ENCODE measurements around the gene IMMP2L. TPM values are rescaled to one million over a fixed set of nuclear protein-coding genes. Genes with fewer than 3 reads are reported as not detected.
A peak's percentile ranks its signal among the peaks of the same experiment; 100 is the strongest.
"Not testable (repeated sequence)": the region's sequence is repeated elsewhere in the genome, so short reads cannot be mapped to it uniquely, and the experiment has no call there.

IMMP2L gene
- 12.8 and 21.5 TPM in 2 replicates for total RNA-seq (ENCODE audit: low replicate concordance)

- TF ChIP-seq CTCF (IDR thresholded peaks at IDR 0.05), result peak; percentile 58
- no peak for TF ChIP-seq EZH2 (IDR thresholded peaks at IDR 0.05)
- TF ChIP-seq EZH2phosphoT487 (IDR thresholded peaks at IDR 0.05), result no peak
- H3K27me3 ChIP-seq, result no peaks in the 10 kb centered on the region
- H3K27me3 Mint-ChIP-seq (ENCODE audit: insufficient read depth, low read depth), result no peaks in the 10 kb centered on the region
- no peak within 1 kb of the TSS for H3K27ac Mint-ChIP-seq
- peak; percentile 91 for DNase-seq (ENCODE audit: low spot score)
- no peak within 1 kb of the TSS for H3K27ac ChIP-seq
- H3K36me3 ChIP-seq, result no peaks in the 10 kb centered on the region
- peak within 1 kb of the TSS; percentile 78 for H3K4me2 ChIP-seq
- H3K79me2 ChIP-seq (ENCODE audit: low read depth), result no peaks in the 10 kb centered on the region
- H3K4me3 ChIP-seq, result peak within 1 kb of the TSS; percentile 69
- no peaks in the 10 kb centered on the region for H4K20me1 ChIP-seq (ENCODE audit: low read depth)
- no peaks in the 10 kb centered on the region for H3K9me3 Mint-ChIP-seq
- H3K9me3 ChIP-seq (ENCODE audit: low read depth), result no peaks in the 10 kb centered on the region
- peaks cover 13% of the 10 kb centered on the region for H3F3A ChIP-seq (ENCODE audit: low read depth)
- H3K4me1 ChIP-seq, result peaks cover 16% of the 10 kb centered on the region
- H3K4me1 Mint-ChIP-seq, result peaks cover 16% of the 10 kb centered on the region
- H3K4me3 Mint-ChIP-seq, result peak within 1 kb of the TSS; percentile 88
- peak within 1 kb of the TSS; percentile 44 for H3K9ac ChIP-seq
- peaks cover 5% of the 10 kb centered on the region for H3K36me3 Mint-ChIP-seq
- H2AFZ ChIP-seq (replicated peaks), result peak within 1 kb of the TSS; percentile 89
These were observed at the start of gene IMMP2L for GRCh38 chr7:111561904-111562732. Gene IMMP2L (minus strand): TSS chr7:111562492.

- not testable (repeated sequence) for H3K27ac ChIP-seq; H3K27me3 Mint-ChIP-seq (ENCODE audit: insufficient read depth, low read depth); DNase-seq (ENCODE audit: low spot score); H2AFZ ChIP-seq (replicated peaks); H4K20me1 ChIP-seq (ENCODE audit: low read depth); H3K9me3 ChIP-seq (ENCODE audit: low read depth); H3K36me3 ChIP-seq; H3K4me1 Mint-ChIP-seq; H3K9ac ChIP-seq; H3K4me3 Mint-ChIP-seq; H3K79me2 ChIP-seq (ENCODE audit: low read depth); H3K4me2 ChIP-seq; H3F3A ChIP-seq (ENCODE audit: low read depth); H3K4me3 ChIP-seq; H3K27me3 ChIP-seq; H3K36me3 Mint-ChIP-seq; H3K27ac Mint-ChIP-seq
- peaks cover 12% of the 10 kb centered on the region for H3K9me3 Mint-ChIP-seq
- H3K4me1 ChIP-seq, result peaks cover 14% of the 10 kb centered on the region
These were observed 47.4 kb upstream of the IMMP2L start for GRCh38 chr7:111609483-111610254.

GRCh38 chr7:111607621-111608020 lies 45.3 kb upstream of the IMMP2L start:
- H3K36me3 ChIP-seq, result no peaks in the 10 kb centered on the region
- H3F3A ChIP-seq (ENCODE audit: low read depth), result no peaks in the 10 kb centered on the region
- H3K27me3 Mint-ChIP-seq (ENCODE audit: insufficient read depth, low read depth), result peaks cover 9% of the 10 kb centered on the region
- no peak overlapping the region for H3K4me3 ChIP-seq
- no peak overlapping the region for H3K9ac ChIP-seq
- H3K27me3 ChIP-seq, result no peaks in the 10 kb centered on the region
- TF ChIP-seq EZH2 (IDR thresholded peaks at IDR 0.05) (no peak), CTCF (IDR thresholded peaks at IDR 0.05) (no peak), EZH2phosphoT487 (IDR thresholded peaks at IDR 0.05) (no peak)
- no peak overlapping the region for H3K4me2 ChIP-seq
- no peaks in the 10 kb centered on the region for H3K4me1 Mint-ChIP-seq
- no peak overlapping the region for H3K4me3 Mint-ChIP-seq
- H4K20me1 ChIP-seq (ENCODE audit: low read depth), result no peaks in the 10 kb centered on the region
- no peaks in the 10 kb centered on the region for H3K36me3 Mint-ChIP-seq
- H3K4me1 ChIP-seq, result peaks cover 14% of the 10 kb centered on the region
- no peak overlapping the region for H3K27ac Mint-ChIP-seq
- peak overlapping the region; percentile 6 for H3K27ac ChIP-seq
- H2AFZ ChIP-seq (replicated peaks), result peak overlapping the region; percentile 57
- no peak for DNase-seq (ENCODE audit: low spot score)
- no peaks in the 10 kb centered on the region for H3K9me3 ChIP-seq (ENCODE audit: low read depth)
- H3K79me2 ChIP-seq (ENCODE audit: low read depth), result no peaks in the 10 kb centered on the region
- H3K9me3 Mint-ChIP-seq, result peaks cover 12% of the 10 kb centered on the region
